Astrocyte (in vitro differentiated cells and primary cell): ENCODE data around the gene AMPH. TPM values are rescaled to one million over a fixed set of nuclear protein-coding genes. Genes with fewer than 3 reads are reported as not detected.
A peak's percentile ranks its signal among the peaks of the same experiment; 100 is the strongest.

Experiments
- DNase-seq: peaks from one replicate; pipeline ENCODE4 v3.0.0-alpha.2; 2010; ENCODE audit warnings: low read depth
- FAIRE-seq: peaks from 2 replicates; lab custom pipeline; 2011; peaks lifted over from hg19 to GRCh38; lab: Jason Lieb, UNC
- H2AFZ ChIP-seq: 2 replicates; pipeline ENCODE4 v1.6.0; 2012; ENCODE audit warnings: low read depth, low read length, inconsistent platforms
- H3K27ac ChIP-seq: 2 replicates; pipeline ENCODE4 v1.5.1; 2011; ENCODE audit warnings: low read depth, low read length, inconsistent platforms
- H3K27me3 ChIP-seq: 2 replicates; pipeline ENCODE4 v1.6.0; 2011; ENCODE audit warnings: low read length, inconsistent platforms; ENCODE audit not compliant: insufficient read depth
- H3K36me3 ChIP-seq: 2 replicates; pipeline ENCODE4 v1.5.1; 2011; ENCODE audit warnings: low read length, inconsistent platforms; ENCODE audit not compliant: insufficient read depth
- H3K4me1 ChIP-seq: 2 replicates; pipeline ENCODE4 v1.5.1; 2011; ENCODE audit warnings: low read length, inconsistent platforms; ENCODE audit not compliant: insufficient read depth
- H3K4me2 ChIP-seq: 2 replicates; pipeline ENCODE4 v1.6.0; 2012; ENCODE audit warnings: low read length, inconsistent platforms
- H3K4me3 ChIP-seq: 2 replicates; pipeline ENCODE4 v1.5.1; 2011; ENCODE audit warnings: low read depth, mild to moderate bottlenecking, low read length, inconsistent platforms; ENCODE audit not compliant: insufficient read depth
- H3K79me2 ChIP-seq: 2 replicates; pipeline ENCODE4 v1.6.0; 2012; ENCODE audit warnings: mild to moderate bottlenecking, low read length, inconsistent platforms; ENCODE audit not compliant: insufficient read depth
- H3K9ac ChIP-seq: 2 replicates; pipeline ENCODE4 v1.6.0; 2012; ENCODE audit warnings: mild to moderate bottlenecking, low read length, inconsistent platforms
- H3K9me3 ChIP-seq: 2 replicates; pipeline ENCODE4 v1.5.1; 2012; ENCODE audit warnings: low read depth, mild to moderate bottlenecking, low read length, inconsistent platforms; ENCODE audit not compliant: insufficient read depth
- H4K20me1 ChIP-seq: 2 replicates; pipeline ENCODE4 v1.6.0; 2012; ENCODE audit warnings: low read length, inconsistent platforms; ENCODE audit not compliant: insufficient read depth
- H3K27ac Mint-ChIP-seq: one replicate; pipeline ENCODE4 v1.8.0; 2021; ENCODE audit warnings: mild to moderate bottlenecking, mixed read lengths; ENCODE audit not compliant: unreplicated experiment
- H3K27me3 Mint-ChIP-seq: one replicate; pipeline ENCODE4 v1.8.0; 2021; ENCODE audit warnings: low read depth, mixed read lengths; ENCODE audit not compliant: unreplicated experiment
- H3K36me3 Mint-ChIP-seq: one replicate; pipeline ENCODE4 v1.8.0; 2021; ENCODE audit warnings: low read depth, mixed read lengths; ENCODE audit not compliant: unreplicated experiment
- H3K4me1 Mint-ChIP-seq: one replicate; pipeline ENCODE4 v1.8.0; 2021; ENCODE audit warnings: low read depth, mixed read lengths; ENCODE audit not compliant: unreplicated experiment
- H3K4me3 Mint-ChIP-seq: one replicate; pipeline ENCODE4 v1.8.0; 2021; ENCODE audit warnings: mild to moderate bottlenecking, moderate library complexity, mixed read lengths; ENCODE audit not compliant: unreplicated experiment
- H3K9me3 Mint-ChIP-seq: one replicate; pipeline ENCODE4 v1.8.0; 2021; ENCODE audit warnings: mild to moderate bottlenecking, mixed read lengths; ENCODE audit not compliant: unreplicated experiment
- CTCF ChIP-seq: IDR thresholded peaks from 2 replicates; pipeline ENCODE4 v1.5.1; 2011; ENCODE audit warnings: low read depth, mild to moderate bottlenecking, inconsistent platforms, low read length, moderate library complexity; ENCODE audit not compliant: insufficient read depth
- EZH2 ChIP-seq: IDR thresholded peaks from 2 replicates; pipeline ENCODE4 v1.6.1; 2012; ENCODE audit warnings: mild to moderate bottlenecking, low read length, inconsistent platforms; ENCODE audit not compliant: insufficient read depth
- total RNA-seq: library from RNA; stranded (reverse); gene quantifications from 2 replicates; pipeline ENCODE4 v1.2.1, GENCODE V29; 2021

Gene AMPH
- total RNA-seq, 1 donor from 2014 or later = 2.9 TPM

DNA sequence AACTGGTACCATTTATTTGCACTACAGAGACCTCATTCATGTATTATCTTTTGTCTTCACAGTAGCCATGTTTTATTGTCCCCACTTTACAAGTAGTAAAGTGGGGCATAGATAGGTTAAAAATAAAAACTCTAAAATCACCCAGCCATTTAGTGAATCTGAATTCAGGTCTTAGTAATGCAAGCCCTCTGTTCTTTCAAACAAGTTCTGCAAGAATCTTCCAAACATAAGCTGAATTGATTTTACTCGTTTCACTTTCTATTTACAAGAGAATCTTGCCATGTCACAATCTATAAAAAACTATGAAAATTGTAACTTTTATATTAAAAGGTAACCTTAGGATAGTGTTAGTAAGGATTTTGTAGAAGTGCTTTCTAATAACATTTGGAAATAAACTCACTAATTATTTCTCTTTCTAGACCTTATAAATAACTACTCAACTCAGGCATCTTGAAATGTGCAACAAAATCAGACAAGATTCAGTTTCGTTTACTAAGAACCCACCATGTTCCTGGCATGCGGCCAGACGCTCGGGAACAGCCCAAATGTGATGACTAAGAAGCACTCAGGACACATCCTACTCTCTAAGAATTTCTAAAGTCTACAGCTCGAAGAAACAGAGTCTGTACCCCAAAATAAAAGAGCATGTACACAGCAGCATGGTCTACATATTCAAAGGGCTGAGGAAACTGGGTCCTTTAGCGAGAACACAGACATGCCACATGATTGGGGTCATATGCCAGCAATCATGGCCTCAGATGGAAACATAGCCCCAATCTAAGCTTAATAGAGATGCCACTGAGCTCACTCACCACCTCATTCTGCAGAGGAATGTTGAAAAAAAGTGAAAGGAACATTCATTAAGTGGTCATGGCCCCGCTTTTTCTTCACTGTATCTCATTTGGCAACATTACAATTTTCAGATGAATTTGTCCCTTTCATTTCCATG, 167.6 kb downstream of the AMPH start:
- H3K36me3 Mint-ChIP-seq = no peaks in the 10 kb centered on the region
- no peaks in the 10 kb centered on the region for H3K36me3 ChIP-seq
- no peaks in the 10 kb centered on the region for H3K27me3 ChIP-seq
- no peak overlapping the region for H3K4me2 ChIP-seq
- H3K4me1 ChIP-seq = no peaks in the 10 kb centered on the region
- no peaks in the 10 kb centered on the region for H3K9me3 ChIP-seq
- H3K4me3 ChIP-seq = no peak overlapping the region
- DNase-seq (peak; percentile 49), FAIRE-seq (peak; percentile 62)
- no peak overlapping the region for H3K4me3 Mint-ChIP-seq
- H3K27ac ChIP-seq = no peak overlapping the region
- no peaks in the 10 kb centered on the region for H3K27me3 Mint-ChIP-seq
- peaks cover 9% of the 10 kb centered on the region for H3K4me1 Mint-ChIP-seq
- H3K9me3 Mint-ChIP-seq = no peaks in the 10 kb centered on the region
- no peak overlapping the region for H3K9ac ChIP-seq
- TF ChIP-seq EZH2 (no peak), CTCF (no peak)
- no peak overlapping the region for H2AFZ ChIP-seq
- peak overlapping the region; percentile 79 for H3K27ac Mint-ChIP-seq
- H3K79me2 ChIP-seq = no peaks in the 10 kb centered on the region
- no peaks in the 10 kb centered on the region for H4K20me1 ChIP-seq

- FAIRE-seq = no peak
Measured at GRCh38 chr7:38462819-38463218, 168.4 kb downstream of the AMPH start.

More at GRCh38 chr7:38462819-38463218, 168.4 kb downstream of the AMPH start:
- no peak overlapping the region for H3K27ac Mint-ChIP-seq
- no peak overlapping the region for H3K4me2 ChIP-seq
- no peak overlapping the region for H3K27ac ChIP-seq
- no peaks in the 10 kb centered on the region for H3K4me1 ChIP-seq
- H3K4me3 Mint-ChIP-seq = no peak overlapping the region
- H3K9me3 ChIP-seq = no peaks in the 10 kb centered on the region
- H3K4me1 Mint-ChIP-seq = peaks cover 9% of the 10 kb centered on the region
- no peaks in the 10 kb centered on the region for H3K79me2 ChIP-seq
- H3K36me3 ChIP-seq = no peaks in the 10 kb centered on the region
- TF ChIP-seq CTCF (no peak), EZH2 (no peak)
- no peaks in the 10 kb centered on the region for H3K27me3 Mint-ChIP-seq
- no peak for DNase-seq
- no peaks in the 10 kb centered on the region for H3K36me3 Mint-ChIP-seq
- no peak overlapping the region for H2AFZ ChIP-seq
- no peaks in the 10 kb centered on the region for H3K27me3 ChIP-seq
- H4K20me1 ChIP-seq = no peaks in the 10 kb centered on the region
- no peak overlapping the region for H3K9ac ChIP-seq
- H3K9me3 Mint-ChIP-seq = no peaks in the 10 kb centered on the region
- H3K4me3 ChIP-seq = no peak overlapping the region
